Vagina (tissue), 2 donors: Measurements from ENCODE around the gene PCYT2.

Source experiments
- POLR2A ChIP-seq, 2 donors: fragments of 450-650 bp; IDR thresholded peaks; one replicate each; pipeline ENCODE4 v1.6.1; 2017; ENCODE audit warnings: antibody characterized with exemption in 2 of 2, mild to moderate bottlenecking in 2 of 2, moderate library complexity in 2 of 2
- POLR2AphosphoS5 ChIP-seq, 2 donors: sonication (generic); formaldehyde crosslinking; IDR thresholded peaks; one replicate each; pipeline ENCODE4 v1.9.0; 2017; ENCODE audit warnings: antibody characterized with exemption in 2 of 2, mild to moderate bottlenecking in 2 of 2, low read depth in 1 of 2; ENCODE audit not compliant: insufficient read depth in 1 of 2
- TF ChIP-seq, protein P1 (sequence below), 3 experiments: fragments of 450-650 bp in 2 of 3; fragments of 200-600 bp in 1 of 3; sonication (generic) in 1 of 3; IDR thresholded peaks; one replicate each; pipeline ENCODE4 v1.5.1; 2017 to 2019; ENCODE audit warnings: antibody characterized with exemption in 3 of 3, mild to moderate bottlenecking in 2 of 3, moderate library complexity in 2 of 3

DNA sequence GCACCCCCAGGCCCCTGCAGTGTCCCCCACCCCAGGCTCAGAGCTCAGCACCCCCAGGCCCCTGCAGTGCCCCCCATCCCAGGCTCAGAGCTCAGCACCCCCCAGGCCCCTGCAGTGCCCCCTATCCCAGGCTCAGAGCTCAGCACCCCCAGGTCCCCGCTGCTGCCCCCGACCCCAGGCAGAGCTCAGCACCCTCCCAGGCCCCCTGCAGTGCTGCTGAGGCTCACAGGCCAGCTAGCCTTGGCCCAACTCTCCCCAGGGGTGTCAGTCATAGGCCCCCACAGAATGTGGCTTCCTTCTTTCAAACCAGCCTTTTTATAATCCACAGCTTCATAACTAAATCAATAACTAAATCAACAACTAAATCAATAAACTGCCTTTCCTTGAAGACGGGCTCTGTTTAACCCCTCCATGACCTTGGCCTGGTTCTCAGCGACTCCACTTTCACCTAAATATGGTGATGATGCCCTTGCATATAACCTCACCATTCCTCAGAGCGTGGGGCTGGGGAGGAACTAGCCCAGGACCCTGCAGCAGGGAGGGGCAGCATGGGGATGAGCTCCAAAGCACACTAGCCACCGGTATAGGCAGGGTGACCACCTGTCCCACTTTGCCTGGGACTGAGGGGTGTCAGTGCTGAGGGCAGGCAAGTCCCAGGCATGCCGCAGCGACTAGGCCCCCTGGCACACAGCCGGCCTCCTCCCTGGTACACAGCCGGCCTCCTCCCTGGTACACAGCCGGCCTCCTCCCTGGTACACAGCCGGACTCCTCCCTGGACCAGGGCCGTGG lies 44.8 kb upstream of the PCYT2 start:
- TF ChIP-seq, protein P1, sequence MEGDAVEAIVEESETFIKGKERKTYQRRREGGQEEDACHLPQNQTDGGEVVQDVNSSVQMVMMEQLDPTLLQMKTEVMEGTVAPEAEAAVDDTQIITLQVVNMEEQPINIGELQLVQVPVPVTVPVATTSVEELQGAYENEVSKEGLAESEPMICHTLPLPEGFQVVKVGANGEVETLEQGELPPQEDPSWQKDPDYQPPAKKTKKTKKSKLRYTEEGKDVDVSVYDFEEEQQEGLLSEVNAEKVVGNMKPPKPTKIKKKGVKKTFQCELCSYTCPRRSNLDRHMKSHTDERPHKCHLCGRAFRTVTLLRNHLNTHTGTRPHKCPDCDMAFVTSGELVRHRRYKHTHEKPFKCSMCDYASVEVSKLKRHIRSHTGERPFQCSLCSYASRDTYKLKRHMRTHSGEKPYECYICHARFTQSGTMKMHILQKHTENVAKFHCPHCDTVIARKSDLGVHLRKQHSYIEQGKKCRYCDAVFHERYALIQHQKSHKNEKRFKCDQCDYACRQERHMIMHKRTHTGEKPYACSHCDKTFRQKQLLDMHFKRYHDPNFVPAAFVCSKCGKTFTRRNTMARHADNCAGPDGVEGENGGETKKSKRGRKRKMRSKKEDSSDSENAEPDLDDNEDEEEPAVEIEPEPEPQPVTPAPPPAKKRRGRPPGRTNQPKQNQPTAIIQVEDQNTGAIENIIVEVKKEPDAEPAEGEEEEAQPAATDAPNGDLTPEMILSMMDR (IDR thresholded peaks at IDR 0.05): no peak
- TF ChIP-seq POLR2AphosphoS5 (IDR thresholded peaks at IDR 0.05; ENCODE audit: insufficient read depth in 1 of 2, low read depth in 1 of 2): no peak
- no peak for TF ChIP-seq POLR2A (IDR thresholded peaks at IDR 0.05)
